Activated naive CD8-positive, alpha-beta T cell treated with anti-CD3 and anti-CD28 coated beads for 36 hours (primary cell): ENCODE results near the gene PSMD6. TPM values are rescaled to one million over a fixed set of nuclear protein-coding genes. Genes with fewer than 3 reads are reported as not detected.

Source experiments
- DNase-seq: peaks from one replicate; pipeline ENCODE4 v3.0.0; 2021
- H3K27ac Mint-ChIP-seq: one replicate; pipeline ENCODE4 v1.8.0; 2022; ENCODE audit warnings: mild to moderate bottlenecking, moderate library complexity, mixed read lengths
- H3K27me3 Mint-ChIP-seq: one replicate; pipeline ENCODE4 v1.8.0; 2022; ENCODE audit warnings: mild to moderate bottlenecking, mixed read lengths
- H3K36me3 Mint-ChIP-seq: one replicate; pipeline ENCODE4 v1.8.0; 2021; ENCODE audit warnings: mild to moderate bottlenecking, mixed read lengths
- H3K4me1 Mint-ChIP-seq: one replicate; pipeline ENCODE4 v1.8.0; 2021; ENCODE audit warnings: mixed read lengths
- H3K4me3 Mint-ChIP-seq: one replicate; pipeline ENCODE4 v1.8.0; 2022; ENCODE audit warnings: mild to moderate bottlenecking, moderate library complexity, mixed read lengths
- H3K9me3 Mint-ChIP-seq: one replicate; pipeline ENCODE4 v1.8.0; 2022; ENCODE audit warnings: mixed read lengths
- total RNA-seq, 2 experiments: library from RNA; stranded (reverse); gene quantifications; one replicate each; pipeline ENCODE4 v1.2.3, GENCODE V29; 2021

The PSMD6 gene
- total RNA-seq, 2 experiments from 2014 or later, result 130 to 132 TPM

- Mint-ChIP-seq H3K4me3 (peak overlapping the region; percentile 46), H3K27ac (peak overlapping the region; percentile 59), H3K27me3 (peaks cover 27% of the 10 kb centered on the region), H3K9me3 (peaks cover 7% of the 10 kb centered on the region), H3K4me1 (peaks cover 6% of the 10 kb centered on the region), H3K36me3 (peaks cover 2% of the 10 kb centered on the region)
- DNase-seq, result peak; percentile 77
These were observed 7.4 kb upstream of the PSMD6 start for GRCh38 chr3:64030741-64031140.

DNA sequence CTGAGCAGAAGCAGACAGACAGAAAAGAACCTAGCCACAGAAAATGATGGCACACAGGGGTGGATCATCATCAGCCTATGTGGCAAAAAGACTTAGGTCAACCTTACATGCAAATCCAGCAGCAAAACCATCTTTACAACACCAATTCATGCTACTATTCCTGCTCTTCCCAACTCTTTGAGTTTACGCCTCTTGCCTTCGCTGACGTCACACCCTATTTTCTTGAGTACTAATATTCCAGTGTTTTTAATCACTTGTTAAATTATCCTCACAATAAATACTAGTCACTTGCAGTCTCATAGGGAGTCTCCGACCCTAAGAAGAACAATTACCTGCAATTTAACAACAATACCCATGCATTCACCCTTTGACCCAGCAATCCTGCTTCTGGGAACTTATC, 6.0 kb upstream of the PSMD6 start:
- Mint-ChIP-seq H3K4me3 (no peak overlapping the region), H3K36me3 (peaks cover 2% of the 10 kb centered on the region), H3K27me3 (peaks cover 27% of the 10 kb centered on the region), H3K9me3 (peaks cover 5% of the 10 kb centered on the region), H3K27ac (no peak overlapping the region), H3K4me1 (peaks cover 6% of the 10 kb centered on the region)
- DNase-seq, result no peak

- Mint-ChIP-seq H3K27ac (no peak overlapping the region), H3K27me3 (peaks cover 27% of the 10 kb centered on the region), H3K9me3 (no peaks in the 10 kb centered on the region), H3K36me3 (no peaks in the 10 kb centered on the region), H3K4me1 (peaks cover 9% of the 10 kb centered on the region), H3K4me3 (no peak overlapping the region)
- DNase-seq, result no peak
These were observed 5.5 kb upstream of the PSMD6 start for GRCh38 chr3:64028754-64029153.

DNA sequence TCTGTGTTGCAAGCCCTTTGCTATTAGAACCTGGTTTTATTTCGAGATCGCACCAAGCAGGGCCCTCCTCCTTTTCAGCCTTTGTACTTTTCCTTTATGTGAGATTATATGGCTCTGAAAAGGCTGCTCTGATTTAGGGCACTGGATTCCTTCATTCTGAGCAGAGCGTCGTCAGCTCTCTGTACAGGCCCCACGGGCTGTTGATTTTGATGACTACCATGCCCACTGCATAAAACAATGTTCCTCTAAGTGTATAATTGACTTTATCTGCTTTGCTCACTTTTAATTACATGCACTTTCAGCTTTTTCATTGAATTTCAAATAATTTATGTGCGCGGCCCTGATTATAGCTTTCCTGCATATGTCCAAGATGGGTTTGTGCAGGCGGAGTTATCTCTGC, 4.4 kb upstream of the PSMD6 start:
- Mint-ChIP-seq H3K27me3 (peaks cover 27% of the 10 kb centered on the region), H3K27ac (no peak overlapping the region), H3K36me3 (peaks cover under 1% of the 10 kb centered on the region), H3K4me3 (no peak overlapping the region), H3K4me1 (peaks cover 12% of the 10 kb centered on the region), H3K9me3 (no peaks in the 10 kb centered on the region)
- no peak for DNase-seq

DNA sequence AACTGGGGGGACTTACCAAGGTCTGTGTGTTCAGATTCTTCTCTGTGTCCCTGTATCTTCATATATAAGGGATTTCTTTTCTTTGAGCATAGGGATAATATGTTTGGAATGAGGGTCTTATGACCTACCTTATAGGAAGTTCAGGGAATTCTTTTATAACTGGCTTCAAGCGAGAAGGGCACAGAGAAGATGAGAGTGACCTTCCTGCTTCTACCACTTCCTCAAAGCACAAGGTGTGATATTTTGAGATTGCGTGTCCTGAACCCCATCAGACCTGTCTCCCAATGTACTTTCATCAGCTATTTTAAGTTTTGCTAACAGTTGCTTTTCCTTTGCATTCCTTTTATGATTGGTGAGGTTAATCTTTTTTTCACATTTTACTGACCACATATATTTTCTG, 3.1 kb upstream of the PSMD6 start:
- H3K9me3 Mint-ChIP-seq, result no peaks in the 10 kb centered on the region
- no peak for DNase-seq
- H3K4me1 Mint-ChIP-seq, result peaks cover 21% of the 10 kb centered on the region
- H3K27me3 Mint-ChIP-seq, result peaks cover 27% of the 10 kb centered on the region
- H3K36me3 Mint-ChIP-seq, result peaks cover 13% of the 10 kb centered on the region
- no peak overlapping the region for H3K27ac Mint-ChIP-seq
- no peak overlapping the region for H3K4me3 Mint-ChIP-seq

DNA sequence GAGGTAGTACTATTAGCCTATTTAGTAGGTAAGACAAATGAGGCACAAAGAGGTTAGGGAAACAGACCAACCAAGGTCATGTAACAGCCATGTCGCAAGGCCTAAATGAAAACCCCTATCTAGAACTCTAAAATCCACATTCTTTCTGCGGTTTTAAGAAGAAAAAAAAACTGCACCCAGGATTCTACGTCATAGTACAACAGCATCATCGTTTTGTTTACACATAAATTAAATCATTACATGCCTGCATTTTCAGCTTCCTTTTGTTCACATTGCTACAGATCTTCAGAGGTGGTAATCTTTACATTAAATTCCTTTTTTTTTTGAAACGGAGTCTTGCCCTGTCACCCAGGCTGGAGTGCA, 548 bp upstream of the PSMD6 start:
- Mint-ChIP-seq H3K4me1 (peaks cover 27% of the 10 kb centered on the region), H3K9me3 (no peaks in the 10 kb centered on the region), H3K36me3 (peaks cover 16% of the 10 kb centered on the region), H3K27me3 (peaks cover 17% of the 10 kb centered on the region), H3K4me3 (peak overlapping the region; percentile 84), H3K27ac (peak overlapping the region; percentile 90)
- no peak for DNase-seq

- H3K4me1 Mint-ChIP-seq, result peaks cover 29% of the 10 kb centered on the region
- H3K4me3 Mint-ChIP-seq, result peak overlapping the region; percentile 84
- no peaks in the 10 kb centered on the region for H3K9me3 Mint-ChIP-seq
- peaks cover 22% of the 10 kb centered on the region for H3K36me3 Mint-ChIP-seq
- H3K27ac Mint-ChIP-seq, result peak overlapping the region; percentile 90
- DNase-seq, result peak; percentile 9
- H3K27me3 Mint-ChIP-seq, result peaks cover 7% of the 10 kb centered on the region
These were observed 675 bp downstream of the PSMD6 start for GRCh38 chr3:64022451-64023186.

- Mint-ChIP-seq H3K9me3 (no peaks in the 10 kb centered on the region), H3K4me1 (peaks cover 35% of the 10 kb centered on the region), H3K27me3 (peaks cover under 1% of the 10 kb centered on the region), H3K36me3 (peaks cover 29% of the 10 kb centered on the region), H3K27ac (peak overlapping the region; percentile 90), H3K4me3 (peak overlapping the region; percentile 84)
- DNase-seq, result no peak
These were observed 1.4 kb downstream of the PSMD6 start for GRCh38 chr3:64021922-64022321.

GRCh38 chr3:64019879-64020278, 3.4 kb downstream of the PSMD6 start:
- Mint-ChIP-seq H3K4me3 (no peak overlapping the region), H3K36me3 (peaks cover 31% of the 10 kb centered on the region), H3K27me3 (no peaks in the 10 kb centered on the region), H3K27ac (no peak overlapping the region), H3K4me1 (peaks cover 39% of the 10 kb centered on the region), H3K9me3 (no peaks in the 10 kb centered on the region)
- no peak for DNase-seq

GRCh38 chr3:64019271-64019670, 4.0 kb downstream of the PSMD6 start:
- peaks cover 37% of the 10 kb centered on the region for H3K36me3 Mint-ChIP-seq
- no peak for DNase-seq
- no peaks in the 10 kb centered on the region for H3K9me3 Mint-ChIP-seq
- no peaks in the 10 kb centered on the region for H3K27me3 Mint-ChIP-seq
- H3K4me1 Mint-ChIP-seq, result peaks cover 45% of the 10 kb centered on the region
- H3K27ac Mint-ChIP-seq, result peak overlapping the region; percentile 66
- H3K4me3 Mint-ChIP-seq, result no peak overlapping the region

GRCh38 chr3:64016941-64017620, 6.2 kb downstream of the PSMD6 start:
- no peaks in the 10 kb centered on the region for H3K27me3 Mint-ChIP-seq
- no peak overlapping the region for H3K4me3 Mint-ChIP-seq
- DNase-seq, result no peak
- H3K4me1 Mint-ChIP-seq, result peaks cover 53% of the 10 kb centered on the region
- peaks cover 52% of the 10 kb centered on the region for H3K36me3 Mint-ChIP-seq
- no peaks in the 10 kb centered on the region for H3K9me3 Mint-ChIP-seq
- peak overlapping the region; percentile 47 for H3K27ac Mint-ChIP-seq

DNA sequence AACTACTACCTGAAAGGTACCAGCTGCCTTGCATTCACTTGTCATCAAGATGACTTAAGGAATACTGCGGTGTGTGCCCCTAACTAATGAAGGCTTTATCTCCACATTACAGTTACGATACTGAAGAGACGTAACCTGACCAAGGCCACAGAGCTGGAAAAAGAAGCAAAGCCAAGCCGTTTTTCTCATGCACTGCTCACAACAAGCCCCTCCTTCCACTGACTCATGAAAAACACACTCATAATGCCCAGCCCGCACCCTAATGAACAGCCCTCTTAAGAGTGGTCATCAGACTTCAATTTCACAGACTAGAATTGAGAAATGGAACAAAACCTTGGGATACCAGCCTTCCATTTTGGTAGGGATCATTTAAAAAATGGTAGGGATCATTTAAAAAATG, 11.6 kb downstream of the PSMD6 start:
- Mint-ChIP-seq H3K27ac (peak overlapping the region; percentile 44), H3K9me3 (no peaks in the 10 kb centered on the region), H3K36me3 (peaks cover 45% of the 10 kb centered on the region), H3K4me1 (peaks cover 48% of the 10 kb centered on the region), H3K27me3 (no peaks in the 10 kb centered on the region), H3K4me3 (no peak overlapping the region)
- DNase-seq, result no peak

- Mint-ChIP-seq H3K9me3 (no peaks in the 10 kb centered on the region), H3K27ac (peak overlapping the region; percentile 44), H3K4me1 (peaks cover 46% of the 10 kb centered on the region), H3K4me3 (no peak overlapping the region), H3K27me3 (no peaks in the 10 kb centered on the region), H3K36me3 (peaks cover 45% of the 10 kb centered on the region)
- no peak for DNase-seq
These were observed 13.1 kb downstream of the PSMD6 start for GRCh38 chr3:64010199-64010598.

GRCh38 chr3:64009528-64009927, 13.8 kb downstream of the PSMD6 start:
- Mint-ChIP-seq H3K27ac (peak overlapping the region; percentile 30), H3K4me3 (no peak overlapping the region), H3K36me3 (peaks cover 42% of the 10 kb centered on the region), H3K4me1 (peaks cover 43% of the 10 kb centered on the region), H3K9me3 (no peaks in the 10 kb centered on the region), H3K27me3 (no peaks in the 10 kb centered on the region)
- no peak for DNase-seq

- Mint-ChIP-seq H3K4me3 (no peak overlapping the region), H3K36me3 (peaks cover 34% of the 10 kb centered on the region), H3K27ac (peak overlapping the region; percentile 40)
These were observed 14.6 kb downstream of the PSMD6 start for GRCh38 chr3:64008487-64009351.

More at GRCh38 chr3:64008487-64009351, 14.6 kb downstream of the PSMD6 start:
- Mint-ChIP-seq H3K9me3 (no peaks in the 10 kb centered on the region), H3K27me3 (no peaks in the 10 kb centered on the region), H3K4me1 (peaks cover 38% of the 10 kb centered on the region)
- DNase-seq, result no peak
